Forelimb muscle (tissue), 1 donor: ENCODE results near the gene GTF3C1. TPM values are rescaled to one million over a fixed set of nuclear protein-coding genes. Genes with fewer than 3 reads are reported as not detected.

ENCODE experiments used
- DNase-seq: peaks from one replicate; pipeline ENCODE4 v3.0.0-alpha.2; 2013; ENCODE audit warnings: low read depth
- polyA plus RNA-seq: library from polyadenylated mRNA; unstranded; fragments of 120-200 nt; gene quantifications from one replicate; pipeline ENCODE4 v1.2.1, GENCODE V29; 2013; ENCODE audit not compliant: insufficient read length

Gene GTF3C1
- polyA plus RNA-seq, 1 donor = 49.0 TPM

GRCh38 chr16:27485126-27485525, 64.6 kb downstream of the GTF3C1 start:
- DNase-seq = no peak

GRCh38 chr16:27483624-27484023, 66.1 kb downstream of the GTF3C1 start:
- DNase-seq = no peak

GRCh38 chr16:27483088-27483437, 66.7 kb downstream of the GTF3C1 start:
- DNase-seq = no peak

- DNase-seq = no peak
Measured at GRCh38 chr16:27482397-27483087, 67.2 kb downstream of the GTF3C1 start.

- DNase-seq = no peak
Measured at GRCh38 chr16:27481282-27481934, 68.3 kb downstream of the GTF3C1 start.

- DNase-seq = no peak
Measured at GRCh38 chr16:27480761-27481160, 69.0 kb downstream of the GTF3C1 start.

GRCh38 chr16:27476240-27476639, 73.5 kb downstream of the GTF3C1 start:
- no peak for DNase-seq

- DNase-seq = no peak
Measured at GRCh38 chr16:27475561-27475960, 74.2 kb downstream of the GTF3C1 start.

GRCh38 chr16:27474921-27475320, 74.8 kb downstream of the GTF3C1 start:
- DNase-seq = no peak

- no peak for DNase-seq
Measured at GRCh38 chr16:27474041-27474440, 75.7 kb downstream of the GTF3C1 start.

GRCh38 chr16:27473101-27473900, 76.4 kb downstream of the GTF3C1 start:
- no peak for DNase-seq

GRCh38 chr16:27472091-27473020, 77.4 kb downstream of the GTF3C1 start:
- DNase-seq = no peak

- no peak for DNase-seq
Measured at GRCh38 chr16:27471661-27472060, 78.1 kb downstream of the GTF3C1 start.

- DNase-seq = no peak
Measured at GRCh38 chr16:27470567-27471431, 78.9 kb downstream of the GTF3C1 start.

GRCh38 chr16:27468941-27469531, 80.7 kb downstream of the GTF3C1 start:
- DNase-seq = no peak

GRCh38 chr16:27465483-27465879, 84.2 kb downstream of the GTF3C1 start:
- DNase-seq = no peak

GRCh38 chr16:27464626-27465482, 84.9 kb downstream of the GTF3C1 start:
- DNase-seq = no peak

- DNase-seq = no peak
Measured at GRCh38 chr16:27463741-27464591, 85.7 kb downstream of the GTF3C1 start.
